ENCODE data around the gene PPP2R3A.

GRCh38 chr3:136187868-136188267 lies 222.3 kb downstream of the PPP2R3A start:
- TF ChIP-seq CTCF (conservative IDR thresholded peaks at IDR 0.05; ENCODE audit: low read depth, low read length), result no peak
- TF ChIP-seq MAFK (IDR thresholded peaks at IDR 0.05; ENCODE audit: low read depth, low read length), result no peak
- no peak for TF ChIP-seq FOS (IDR thresholded peaks at IDR 0.05; ENCODE audit: low read depth, low read length)
- TF ChIP-seq POLR2A (IDR thresholded peaks at IDR 0.05; ENCODE audit: low read depth, low read length), result no peak
- TF ChIP-seq RFX5 (IDR thresholded peaks at IDR 0.05; ENCODE audit: low read depth, low read length), result no peak
- TF ChIP-seq CEBPB (IDR thresholded peaks at IDR 0.05; ENCODE audit: low read depth, low read length), result no peak
- no peak for TF ChIP-seq NFE2L2 (IDR thresholded peaks at IDR 0.05; ENCODE audit: low read depth, low read length)
- TF ChIP-seq SMC3 (IDR thresholded peaks at IDR 0.05; ENCODE audit: low read depth, low read length), result no peak
- TF ChIP-seq MAZ (IDR thresholded peaks at IDR 0.05; ENCODE audit: borderline replicate concordance, low read depth, low read length), result no peak
- no peak for TF ChIP-seq MXI1 (IDR thresholded peaks at IDR 0.05; ENCODE audit: borderline replicate concordance, low read depth, low read length)
- TF ChIP-seq USF2 (IDR thresholded peaks at IDR 0.05; ENCODE audit: low read depth, low read length), result no peak
